ENCODE measurements around the gene FEM1C.

- TF ChIP-seq CTCF (conservative IDR thresholded peaks at IDR 0.05; ENCODE audit: low read depth, low read length), result no peak
- no peak for TF ChIP-seq MXI1 (IDR thresholded peaks at IDR 0.05; ENCODE audit: borderline replicate concordance, low read depth, low read length)
- TF ChIP-seq SMC3 (IDR thresholded peaks at IDR 0.05; ENCODE audit: low read depth, low read length), result no peak
- no peak for TF ChIP-seq USF2 (IDR thresholded peaks at IDR 0.05; ENCODE audit: low read depth, low read length)
- no peak for TF ChIP-seq NFE2L2 (IDR thresholded peaks at IDR 0.05; ENCODE audit: low read depth, low read length)
- TF ChIP-seq POLR2A (IDR thresholded peaks at IDR 0.05; ENCODE audit: low read depth, low read length), result no peak
- no peak for TF ChIP-seq CEBPB (IDR thresholded peaks at IDR 0.05; ENCODE audit: low read depth, low read length)
- TF ChIP-seq MAFK (IDR thresholded peaks at IDR 0.05; ENCODE audit: low read depth, low read length), result no peak
- TF ChIP-seq FOS (IDR thresholded peaks at IDR 0.05; ENCODE audit: low read depth, low read length), result no peak
- TF ChIP-seq RCOR1 (IDR thresholded peaks at IDR 0.05; ENCODE audit: insufficient replicate concordance, low read length), result no peak
- no peak for TF ChIP-seq MAZ (IDR thresholded peaks at IDR 0.05; ENCODE audit: borderline replicate concordance, low read depth, low read length)
- TF ChIP-seq RAD21 (IDR thresholded peaks at IDR 0.05; ENCODE audit: low read length), result no peak
- no peak for TF ChIP-seq RFX5 (IDR thresholded peaks at IDR 0.05; ENCODE audit: low read depth, low read length)
- TF ChIP-seq CHD1 (IDR thresholded peaks at IDR 0.05; ENCODE audit: low read depth, low read length), result no peak
Observed at GRCh38 chr5:115526604-115527003, 18.0 kb downstream of the FEM1C start.
